Measurements from ENCODE around the gene UBE2G1. TPM values are rescaled to one million over a fixed set of nuclear protein-coding genes. Genes with fewer than 3 reads are reported as not detected.

Gene UBE2G1
- total RNA-seq, 4 donors from 2014 or later: 27.3 to 54.0 (median 32.0) TPM

DNA sequence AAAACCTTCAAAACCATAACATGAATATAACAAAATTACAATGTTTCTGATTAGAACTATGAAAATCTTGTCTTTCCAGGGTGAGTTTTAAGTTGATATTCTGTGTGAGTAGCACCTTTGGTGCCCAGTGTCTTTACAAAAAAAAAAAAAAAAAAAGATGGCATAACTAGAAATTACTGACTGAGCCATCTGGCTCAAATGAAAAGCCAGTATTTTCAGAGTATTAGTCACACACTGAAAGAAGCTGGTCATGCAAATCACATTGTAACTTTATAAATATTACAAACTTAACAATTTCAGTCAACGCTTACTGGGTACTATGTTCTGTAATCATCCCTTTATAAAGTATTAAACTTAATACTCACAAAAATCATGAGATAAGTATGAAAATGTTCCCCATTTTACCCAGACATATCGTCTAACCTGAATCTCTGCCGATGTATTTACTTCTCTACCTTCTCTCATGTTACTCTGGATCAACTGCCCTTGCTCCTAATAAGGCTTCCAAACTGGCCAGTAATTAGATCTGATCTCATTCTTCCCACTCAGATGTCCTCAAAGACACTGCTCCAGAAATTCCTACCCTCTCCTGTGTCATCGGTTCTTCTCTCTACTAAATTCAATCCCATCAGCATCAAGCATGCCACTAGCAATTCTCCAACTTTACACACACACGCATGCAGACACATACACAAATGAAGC, 25.4 kb downstream of the UBE2G1 start:
- TF ChIP-seq CTCF (IDR thresholded peaks at IDR 0.05; ENCODE audit: low read depth): no peak

- TF ChIP-seq CTCF (IDR thresholded peaks at IDR 0.05; ENCODE audit: low read depth): no peak
Observed at GRCh38 chr17:4334776-4335584, 31.5 kb downstream of the UBE2G1 start.

- no peak for TF ChIP-seq CTCF (IDR thresholded peaks at IDR 0.05; ENCODE audit: low read depth)
Observed at GRCh38 chr17:4334332-4334731, 32.1 kb downstream of the UBE2G1 start.

DNA sequence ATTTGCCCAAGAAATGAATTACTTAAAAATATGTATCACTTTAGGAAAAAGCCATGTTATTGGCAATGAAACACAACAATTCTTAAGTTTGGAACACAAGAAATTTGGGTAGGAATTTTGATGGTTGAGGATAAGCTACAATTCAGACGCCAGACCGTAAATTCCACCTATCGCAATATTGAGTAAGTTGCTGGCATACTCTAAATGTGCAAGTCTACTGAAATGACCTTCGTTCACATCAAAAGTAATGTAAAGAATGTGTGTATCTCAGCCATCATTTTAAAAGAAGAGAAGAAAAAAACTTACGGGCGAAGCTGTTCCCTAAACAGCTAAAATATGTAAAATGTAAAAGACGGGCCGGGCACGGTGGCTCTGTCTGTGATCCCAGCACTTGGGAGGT, 33.4 kb downstream of the UBE2G1 start:
- TF ChIP-seq CTCF (IDR thresholded peaks at IDR 0.05; ENCODE audit: low read depth): no peak

- TF ChIP-seq CTCF (IDR thresholded peaks at IDR 0.05; ENCODE audit: low read depth): no peak
Observed at GRCh38 chr17:4332296-4332970, 34.0 kb downstream of the UBE2G1 start.

- TF ChIP-seq CTCF (IDR thresholded peaks at IDR 0.05; ENCODE audit: low read depth): no peak
Observed at GRCh38 chr17:4331614-4332013, 34.9 kb downstream of the UBE2G1 start.

- no peak for TF ChIP-seq CTCF (IDR thresholded peaks at IDR 0.05; ENCODE audit: low read depth)
Observed at GRCh38 chr17:4329838-4330237, 36.6 kb downstream of the UBE2G1 start.

Measured in subcutaneous adipose tissue (tissue), 4 donors.